CD4-positive, alpha-beta T cell treated with Interleukin-10 for 1 hour (primary cell): ENCODE data around the gene C5orf52.
"Not testable (repeated sequence)": the region's sequence is repeated elsewhere in the genome, so short reads cannot be mapped to it uniquely, and the experiment has no call there.

Experiments
- DNase-seq: peaks from one replicate; pipeline ENCODE4 v3.0.0-alpha.2; 2020

Gene C5orf52

GRCh38 chr5:157727858-157728257, 56.5 kb downstream of the C5orf52 start:
- not testable (repeated sequence) for DNase-seq
